VCaP (cell line): Measurements from ENCODE around the gene SAMD4B.

ENCODE experiments used
- H3K27ac ChIP-seq: fragments of 450-650 bp; 2 replicates; pipeline ENCODE4 v1.5.1; 2017
- CTCF ChIP-seq: fragments of 450-650 bp; conservative IDR thresholded peaks from 2 replicates; pipeline ENCODE4 v1.5.1; 2017; ENCODE audit warnings: mild to moderate bottlenecking, moderate library complexity

Gene SAMD4B

DNA sequence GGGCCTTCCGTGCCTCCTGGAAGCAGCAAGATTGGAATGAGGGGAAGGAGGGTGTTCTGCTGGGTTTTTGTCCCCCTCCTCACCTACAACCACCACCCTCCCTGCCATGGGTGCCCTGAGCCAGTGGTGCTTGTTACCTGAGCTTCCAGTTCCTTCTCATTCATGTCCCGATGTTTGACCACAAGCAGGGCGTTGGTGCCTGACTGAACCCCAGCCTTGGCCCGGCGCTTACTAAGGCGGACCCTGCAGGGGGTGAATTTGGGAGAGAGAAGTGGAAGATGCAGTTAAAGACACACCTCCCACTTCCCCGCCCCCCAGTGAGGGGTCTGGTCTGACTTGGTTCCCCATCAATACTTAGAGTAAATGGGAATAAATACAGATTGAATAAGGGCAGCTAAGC, 44.3 kb downstream of the SAMD4B start:
- H3K27ac ChIP-seq: no peak overlapping the region
- TF ChIP-seq CTCF: no peak

GRCh38 chr19:39388657-39389056, 46.4 kb downstream of the SAMD4B start:
- no peak for TF ChIP-seq CTCF
- H3K27ac ChIP-seq: no peak overlapping the region

DNA sequence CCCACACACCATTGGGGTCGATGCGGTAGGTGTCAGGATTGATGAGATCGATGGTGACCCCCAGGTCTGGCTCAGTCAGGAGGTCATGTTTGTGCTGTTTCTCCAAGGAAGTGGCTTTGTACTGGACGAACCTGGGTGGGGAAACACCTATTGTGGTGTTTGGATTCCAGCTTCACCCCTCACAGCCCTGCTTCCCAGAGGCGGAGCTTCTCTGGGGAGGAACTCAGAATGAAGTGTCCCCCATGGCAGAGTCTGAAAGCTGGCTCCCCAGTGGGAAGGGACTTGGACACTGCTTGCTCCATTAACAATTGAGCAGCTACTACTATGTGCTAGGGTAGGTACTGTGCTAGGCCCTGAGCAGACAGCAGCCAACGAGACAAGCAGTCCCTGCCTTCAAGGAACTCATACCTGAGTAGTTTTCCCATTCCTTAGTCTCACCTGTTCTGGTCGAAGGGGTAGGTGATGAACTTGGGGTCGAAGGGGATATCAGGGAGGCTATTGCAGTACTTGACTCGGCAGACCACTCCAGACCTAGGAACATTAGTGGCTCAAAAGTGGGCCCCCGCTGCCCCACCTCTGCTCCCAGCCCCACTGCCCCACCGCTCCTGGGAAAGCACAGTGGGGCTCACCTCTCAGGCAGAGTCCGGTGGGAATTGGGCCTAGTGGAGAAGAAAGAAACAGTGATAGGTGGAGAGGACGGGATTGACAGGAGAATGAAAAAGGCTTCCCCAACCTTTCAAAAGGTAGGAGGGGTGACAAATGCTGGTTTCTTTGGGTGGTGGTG, 47.6 kb downstream of the SAMD4B start:
- no peak for TF ChIP-seq CTCF
- H3K27ac ChIP-seq: peak overlapping the region; percentile 96

GRCh38 chr19:39390451-39390750, 48.2 kb downstream of the SAMD4B start:
- peak overlapping the region; percentile 96 for H3K27ac ChIP-seq
- no peak for TF ChIP-seq CTCF

- TF ChIP-seq CTCF: peak; percentile 32; the same call in 1 of the 2 replicates
- peak within 1 kb of the TSS; percentile 96 for H3K27ac ChIP-seq
Measured at GRCh38 chr19:39390751-39391437, 48.7 kb downstream of the SAMD4B start, which contains the start of the genes MED29 and PAF1. MED29 (plus strand) TSS chr19:39391378; CDS start chr19:39391423, 45 bp downstream. PAF1 (minus strand) TSS chr19:39391106; CDS start chr19:39390864, 242 bp downstream.

GRCh38 chr19:39397360-39398296, 55.4 kb downstream of the SAMD4B start:
- peak overlapping the region; percentile 22; the same call in 1 of the 2 replicates for H3K27ac ChIP-seq
- peak; percentile 98 for TF ChIP-seq CTCF
